Lower leg skin (tissue), 4 donors: ENCODE data around the gene DNAI7. TPM values are rescaled to one million over a fixed set of nuclear protein-coding genes. Genes with fewer than 3 reads are reported as not detected.

Experiments
- DNase-seq, 2 donors: peaks; one replicate each; pipeline ENCODE4 v3.0.0-alpha.2; 2019; ENCODE audit warnings: low spot score in 2 of 2
- H3K4me3 ChIP-seq: fragments of 200-600 bp; sonication (generic); 2 replicates; pipeline ENCODE4 v1.5.1; 2017; ENCODE audit warnings: mild to moderate bottlenecking, low read depth; ENCODE audit not compliant: poor library complexity, severe bottlenecking
- CTCF ChIP-seq, 3 donors: fragments of 450-650 bp; IDR thresholded peaks; one replicate each; pipeline ENCODE4 v1.5.1; 2016; ENCODE audit warnings: antibody characterized with exemption in 3 of 3, mild to moderate bottlenecking in 3 of 3, moderate library complexity in 2 of 3
- POLR2A ChIP-seq, 2 donors: fragments of 450-650 bp; IDR thresholded peaks; one replicate each; pipeline ENCODE4 v1.6.1; 2016 to 2017; ENCODE audit warnings: antibody characterized with exemption in 2 of 2, mild to moderate bottlenecking in 1 of 2, moderate library complexity in 1 of 2
- WGBS, 2 donors: methylation state at CpG; one replicate each; pipeline ENCODE4 v1.1.5; 2018; 5-methylcytosine and 5-hydroxymethylcytosine counted together
- intact Hi-C: fragments of 100-400 bp; cut with DNase I; formaldehyde crosslinking; loops from one replicate; pipeline ENCODE4 v1.15.0; 2023; ENCODE audit warnings: low total_unique reads
- total RNA-seq, 4 donors: library from RNA; depleted of rRNA; stranded (reverse); fragments of >200 nt; gene quantifications; one replicate each; pipeline ENCODE4 v1.1.0, GENCODE V29; 2016

DNAI7 gene
- total RNA-seq, 4 donors from 2014 or later: 1.0 to 3.4 (median 2.1) TPM

GRCh38 chr12:25074954-25075353 lies 120.0 kb downstream of the DNAI7 start:
- intact Hi-C loops: no loop called here
- WGBS, 2 donors: 23 to 31% methylated on average over 2 of the region's 2 CpGs
- no peak for DNase-seq
- no peak overlapping the region for H3K4me3 ChIP-seq
- no peak for TF ChIP-seq CTCF (IDR thresholded peaks at IDR 0.05)
- TF ChIP-seq POLR2A (IDR thresholded peaks at IDR 0.05): no peak

DNA sequence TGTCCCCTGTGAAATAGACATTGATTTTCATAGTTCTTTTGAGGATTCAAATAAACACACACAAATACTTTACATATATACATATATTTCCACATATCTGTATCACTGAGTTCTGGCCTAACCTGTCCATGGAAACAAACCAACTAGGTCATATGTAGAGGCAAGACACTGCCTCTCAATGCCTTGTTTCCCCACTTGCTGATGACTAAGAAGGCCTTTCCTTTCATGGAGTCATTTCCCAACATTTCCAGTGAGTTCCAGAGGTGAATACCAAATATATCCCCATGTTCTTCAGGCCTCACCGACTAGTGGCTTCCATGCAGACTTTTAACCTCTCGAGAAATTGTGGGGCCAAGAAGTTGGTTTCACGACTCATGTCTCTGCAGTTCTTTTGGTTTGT lies 120.8 kb downstream of the DNAI7 start:
- WGBS, 2 donors: 70 to 82% methylated on average over 3 of the region's 3 CpGs
- H3K4me3 ChIP-seq: no peak overlapping the region
- TF ChIP-seq CTCF (IDR thresholded peaks at IDR 0.05) (no peak), POLR2A (IDR thresholded peaks at IDR 0.05) (no peak)
- intact Hi-C loops: no loop called here
- DNase-seq: no peak

- 69 to 79% methylated on average over 4 of the region's 4 CpGs for WGBS, 2 donors
- no peak for DNase-seq
Observed at GRCh38 chr12:25072906-25073650, 121.9 kb downstream of the DNAI7 start.

GRCh38 chr12:25071366-25071765 lies 123.6 kb downstream of the DNAI7 start:
- TF ChIP-seq CTCF (IDR thresholded peaks at IDR 0.05) (no peak), POLR2A (IDR thresholded peaks at IDR 0.05) (no peak)
- DNase-seq: no peak
- intact Hi-C loops: no loop called here
- H3K4me3 ChIP-seq: no peak overlapping the region
- WGBS, 2 donors: 4 to 16% methylated on average over 1 of the region's 1 CpG

More at GRCh38 chr12:25072906-25073650, 121.9 kb downstream of the DNAI7 start:
- intact Hi-C loops: no loop called here
- no peak overlapping the region for H3K4me3 ChIP-seq
- TF ChIP-seq POLR2A (IDR thresholded peaks at IDR 0.05): no peak
- TF ChIP-seq CTCF (IDR thresholded peaks at IDR 0.05): no peak

- no peak overlapping the region for H3K4me3 ChIP-seq
- WGBS, 2 donors: 59 to 64% methylated on average over 2 of the region's 2 CpGs
- no peak for DNase-seq
- intact Hi-C loops: no loop called here
- TF ChIP-seq CTCF (IDR thresholded peaks at IDR 0.05) (no peak), POLR2A (IDR thresholded peaks at IDR 0.05) (no peak)
Observed at GRCh38 chr12:25069224-25069623, 125.7 kb downstream of the DNAI7 start.

- intact Hi-C loops: no loop called here
- DNase-seq: no peak
- no peak overlapping the region for H3K4me3 ChIP-seq
- TF ChIP-seq CTCF (IDR thresholded peaks at IDR 0.05): no peak
- TF ChIP-seq POLR2A (IDR thresholded peaks at IDR 0.05): no peak
- WGBS, 2 donors: 80 to 90% methylated on average over 2 of the region's 2 CpGs
Observed at GRCh38 chr12:25065035-25065434, 129.9 kb downstream of the DNAI7 start.
